Measurements from ENCODE around the gene PACRG. TPM values are rescaled to one million over a fixed set of nuclear protein-coding genes. Genes with fewer than 3 reads are reported as not detected.

The PACRG gene
- polyA plus RNA-seq, 1 of the 3 experiments (the other 2 are of a cell fraction): 0.56 TPM

DNA sequence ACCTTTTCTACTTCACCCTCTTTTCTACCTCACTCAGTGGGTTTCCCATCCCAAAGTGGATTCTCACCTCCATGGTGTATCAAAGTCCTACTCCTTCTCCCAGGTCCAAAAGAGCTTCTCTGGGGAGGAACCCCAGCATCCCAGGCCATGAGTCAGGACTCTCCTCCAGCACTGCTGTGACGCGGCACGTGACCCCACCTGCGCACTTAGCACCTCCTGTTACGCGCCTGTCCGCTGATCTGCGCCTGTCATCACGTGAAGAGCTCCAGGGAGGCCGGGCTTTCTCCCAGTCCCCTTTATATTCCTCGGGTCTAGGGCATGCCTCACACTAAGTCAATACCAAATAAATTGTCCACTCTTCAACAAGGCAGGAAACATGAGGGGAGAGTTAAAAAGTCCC is 459.8 kb downstream of the PACRG start:
- ChIA-PET POLR2A (no interaction called here), CTCF (interaction anchor here (1.0 to 1.2 kb wide), 2 partner anchors 18 to 332 kb away, joined by 3 read pairs; no protein-coding TSS in a partner anchor)
- Histone ChIP-seq H4K20me1 (ENCODE audit: insufficient read depth) (no peaks in the 10 kb centered on the region), H3F3A (replicated peaks; ENCODE audit: insufficient read depth) (no peaks in the 10 kb centered on the region), H3K27ac (ENCODE audit: low read depth in 2 of 2, low read length in 1 of 2) (no peak overlapping the region), H3K9ac (no peak overlapping the region), H3K27me3 (ENCODE audit: insufficient read depth) (no peaks in the 10 kb centered on the region), H3K79me2 (ENCODE audit: insufficient read depth) (no peaks in the 10 kb centered on the region), H3K9me3 (no peaks in the 10 kb centered on the region), H3K4me1 (ENCODE audit: control insufficient read depth in 1 of 2, insufficient read depth in 2 of 2, low read depth in 1 of 2, low read length in 1 of 2) (no peaks in the 10 kb centered on the region), H3K36me3 (replicated peaks in 1 of 2; ENCODE audit: control insufficient read depth in 1 of 2, insufficient read depth in 2 of 2, low read length in 1 of 2) (no peaks in the 10 kb centered on the region), H3K9me2 (no peaks in the 10 kb centered on the region), H3K4me2 (no peak overlapping the region), H3K4me3 (ENCODE audit: low read depth in 2 of 2, low read length in 1 of 2) (no peak overlapping the region), H2AFZ (ENCODE audit: low read depth) (no peak overlapping the region)
- TF ChIP-seq, protein P1, sequence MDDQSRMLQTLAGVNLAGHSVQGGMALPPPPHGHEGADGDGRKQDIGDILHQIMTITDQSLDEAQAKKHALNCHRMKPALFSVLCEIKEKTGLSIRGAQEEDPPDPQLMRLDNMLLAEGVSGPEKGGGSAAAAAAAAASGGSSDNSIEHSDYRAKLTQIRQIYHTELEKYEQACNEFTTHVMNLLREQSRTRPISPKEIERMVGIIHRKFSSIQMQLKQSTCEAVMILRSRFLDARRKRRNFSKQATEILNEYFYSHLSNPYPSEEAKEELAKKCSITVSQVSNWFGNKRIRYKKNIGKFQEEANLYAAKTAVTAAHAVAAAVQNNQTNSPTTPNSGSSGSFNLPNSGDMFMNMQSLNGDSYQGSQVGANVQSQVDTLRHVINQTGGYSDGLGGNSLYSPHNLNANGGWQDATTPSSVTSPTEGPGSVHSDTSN (IDR thresholded peaks at IDR 0.05): no peak
- no peak for TF ChIP-seq YY1 (IDR thresholded peaks at IDR 0.05; ENCODE audit: low read depth)
- TF ChIP-seq POLR2AphosphoS5 (IDR thresholded peaks at IDR 0.05; ENCODE audit: low read depth, low read length): no peak
- TF ChIP-seq RCOR1 (IDR thresholded peaks at IDR 0.05; ENCODE audit: low read length): no peak
- no peak for TF ChIP-seq MXI1 (IDR thresholded peaks at IDR 0.05; ENCODE audit: low read depth, low read length)
- TF ChIP-seq, protein P2, sequence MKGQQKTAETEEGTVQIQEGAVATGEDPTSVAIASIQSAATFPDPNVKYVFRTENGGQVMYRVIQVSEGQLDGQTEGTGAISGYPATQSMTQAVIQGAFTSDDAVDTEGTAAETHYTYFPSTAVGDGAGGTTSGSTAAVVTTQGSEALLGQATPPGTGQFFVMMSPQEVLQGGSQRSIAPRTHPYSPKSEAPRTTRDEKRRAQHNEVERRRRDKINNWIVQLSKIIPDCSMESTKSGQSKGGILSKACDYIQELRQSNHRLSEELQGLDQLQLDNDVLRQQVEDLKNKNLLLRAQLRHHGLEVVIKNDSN (IDR thresholded peaks at IDR 0.05; ENCODE audit: borderline replicate concordance, low read depth): no peak
- TF ChIP-seq RXRA (IDR thresholded peaks at IDR 0.05; ENCODE audit: borderline replicate concordance, low read depth): no peak
- TF ChIP-seq EP300 (IDR thresholded peaks at IDR 0.05; ENCODE audit: borderline replicate concordance in 1 of 2, low read depth in 1 of 2, low read length in 1 of 2): no peak
- no peak for DNase-seq
- 79% methylated on average over 11 of the region's 11 CpGs for WGBS (ENCODE audit: low lambda C conversion rate)

DNA sequence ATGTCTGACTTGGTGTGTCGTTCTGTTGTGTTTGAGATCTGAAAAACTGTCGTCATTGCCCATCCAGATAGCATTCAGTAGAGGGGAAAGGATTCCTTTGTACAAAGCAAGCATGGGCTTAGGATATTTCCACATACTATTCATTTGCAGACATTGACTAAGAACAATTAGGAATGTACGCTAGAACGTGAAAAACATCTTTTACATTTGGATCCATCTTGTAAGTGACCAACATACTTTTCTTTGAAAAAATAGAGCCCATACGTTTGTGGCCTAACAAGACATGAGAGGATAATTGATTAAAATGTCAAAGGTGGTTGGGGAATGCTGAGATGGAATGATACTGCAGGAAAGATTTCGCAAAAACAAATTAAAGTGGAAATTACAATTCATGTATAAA is 461.0 kb downstream of the PACRG start:
- H3K9me3 ChIP-seq: no peaks in the 10 kb centered on the region
- no peak for TF ChIP-seq RXRA (IDR thresholded peaks at IDR 0.05; ENCODE audit: borderline replicate concordance, low read depth)
- no peak for TF ChIP-seq FOXJ3 (CRISPR knock-in tag; IDR thresholded peaks at IDR 0.05)
- no peak for TF ChIP-seq MEF2A (IDR thresholded peaks at IDR 0.05; ENCODE audit: borderline replicate concordance, low read depth)
- TF ChIP-seq FOSL2 (IDR thresholded peaks at IDR 0.05; ENCODE audit: borderline replicate concordance, low read depth): no peak
- TF ChIP-seq, protein P3, sequence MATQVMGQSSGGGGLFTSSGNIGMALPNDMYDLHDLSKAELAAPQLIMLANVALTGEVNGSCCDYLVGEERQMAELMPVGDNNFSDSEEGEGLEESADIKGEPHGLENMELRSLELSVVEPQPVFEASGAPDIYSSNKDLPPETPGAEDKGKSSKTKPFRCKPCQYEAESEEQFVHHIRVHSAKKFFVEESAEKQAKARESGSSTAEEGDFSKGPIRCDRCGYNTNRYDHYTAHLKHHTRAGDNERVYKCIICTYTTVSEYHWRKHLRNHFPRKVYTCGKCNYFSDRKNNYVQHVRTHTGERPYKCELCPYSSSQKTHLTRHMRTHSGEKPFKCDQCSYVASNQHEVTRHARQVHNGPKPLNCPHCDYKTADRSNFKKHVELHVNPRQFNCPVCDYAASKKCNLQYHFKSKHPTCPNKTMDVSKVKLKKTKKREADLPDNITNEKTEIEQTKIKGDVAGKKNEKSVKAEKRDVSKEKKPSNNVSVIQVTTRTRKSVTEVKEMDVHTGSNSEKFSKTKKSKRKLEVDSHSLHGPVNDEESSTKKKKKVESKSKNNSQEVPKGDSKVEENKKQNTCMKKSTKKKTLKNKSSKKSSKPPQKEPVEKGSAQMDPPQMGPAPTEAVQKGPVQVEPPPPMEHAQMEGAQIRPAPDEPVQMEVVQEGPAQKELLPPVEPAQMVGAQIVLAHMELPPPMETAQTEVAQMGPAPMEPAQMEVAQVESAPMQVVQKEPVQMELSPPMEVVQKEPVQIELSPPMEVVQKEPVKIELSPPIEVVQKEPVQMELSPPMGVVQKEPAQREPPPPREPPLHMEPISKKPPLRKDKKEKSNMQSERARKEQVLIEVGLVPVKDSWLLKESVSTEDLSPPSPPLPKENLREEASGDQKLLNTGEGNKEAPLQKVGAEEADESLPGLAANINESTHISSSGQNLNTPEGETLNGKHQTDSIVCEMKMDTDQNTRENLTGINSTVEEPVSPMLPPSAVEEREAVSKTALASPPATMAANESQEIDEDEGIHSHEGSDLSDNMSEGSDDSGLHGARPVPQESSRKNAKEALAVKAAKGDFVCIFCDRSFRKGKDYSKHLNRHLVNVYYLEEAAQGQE (IDR thresholded peaks at IDR 0.05; ENCODE audit: low read depth, low read length): no peak
- no peak for TF ChIP-seq EZH2phosphoT487 (IDR thresholded peaks at IDR 0.05; ENCODE audit: borderline replicate concordance, low read depth)
- no peak for TF ChIP-seq SMC3 (IDR thresholded peaks at IDR 0.05; ENCODE audit: low read depth, low read length)
- TF ChIP-seq EP300 (IDR thresholded peaks at IDR 0.05; ENCODE audit: borderline replicate concordance in 1 of 2, low read depth in 1 of 2, low read length in 1 of 2): no peak
- no peak for TF ChIP-seq POLR2AphosphoS5 (IDR thresholded peaks at IDR 0.05; ENCODE audit: low read depth, low read length)
- TF ChIP-seq, protein P4, sequence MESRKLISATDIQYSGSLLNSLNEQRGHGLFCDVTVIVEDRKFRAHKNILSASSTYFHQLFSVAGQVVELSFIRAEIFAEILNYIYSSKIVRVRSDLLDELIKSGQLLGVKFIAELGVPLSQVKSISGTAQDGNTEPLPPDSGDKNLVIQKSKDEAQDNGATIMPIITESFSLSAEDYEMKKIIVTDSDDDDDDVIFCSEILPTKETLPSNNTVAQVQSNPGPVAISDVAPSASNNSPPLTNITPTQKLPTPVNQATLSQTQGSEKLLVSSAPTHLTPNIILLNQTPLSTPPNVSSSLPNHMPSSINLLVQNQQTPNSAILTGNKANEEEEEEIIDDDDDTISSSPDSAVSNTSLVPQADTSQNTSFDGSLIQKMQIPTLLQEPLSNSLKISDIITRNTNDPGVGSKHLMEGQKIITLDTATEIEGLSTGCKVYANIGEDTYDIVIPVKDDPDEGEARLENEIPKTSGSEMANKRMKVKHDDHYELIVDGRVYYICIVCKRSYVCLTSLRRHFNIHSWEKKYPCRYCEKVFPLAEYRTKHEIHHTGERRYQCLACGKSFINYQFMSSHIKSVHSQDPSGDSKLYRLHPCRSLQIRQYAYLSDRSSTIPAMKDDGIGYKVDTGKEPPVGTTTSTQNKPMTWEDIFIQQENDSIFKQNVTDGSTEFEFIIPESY (IDR thresholded peaks at IDR 0.05; ENCODE audit: borderline replicate concordance, low read depth): no peak
- no peak for TF ChIP-seq CHD2 (IDR thresholded peaks at IDR 0.05; ENCODE audit: low read length, partially characterized antibody)
- no peak for TF ChIP-seq ELF1 (IDR thresholded peaks at IDR 0.05)
- TF ChIP-seq, protein P2 (IDR thresholded peaks at IDR 0.05; ENCODE audit: borderline replicate concordance, low read depth): no peak
- no peak for TF ChIP-seq FOXM1 (IDR thresholded peaks at IDR 0.05; ENCODE audit: low read depth)
- no peak for TF ChIP-seq TCF12 (IDR thresholded peaks at IDR 0.05)

More for the DNA sequence above, 461.0 kb downstream of the PACRG start:
- WGBS (ENCODE audit: low lambda C conversion rate): 56% methylated on average over 6 of the region's 6 CpGs
- Histone ChIP-seq H4K20me1 (ENCODE audit: insufficient read depth) (no peaks in the 10 kb centered on the region), H3K36me3 (replicated peaks in 1 of 2; ENCODE audit: control insufficient read depth in 1 of 2, insufficient read depth in 2 of 2, low read length in 1 of 2) (no peaks in the 10 kb centered on the region), H3K4me3 (ENCODE audit: low read depth in 2 of 2, low read length in 1 of 2) (no peak overlapping the region), H3K79me2 (ENCODE audit: insufficient read depth) (no peaks in the 10 kb centered on the region), H3K9me2 (no peaks in the 10 kb centered on the region), H3F3A (replicated peaks; ENCODE audit: insufficient read depth) (no peaks in the 10 kb centered on the region), H2AFZ (ENCODE audit: low read depth) (no peak overlapping the region), H3K9ac (no peak overlapping the region), H3K27ac (ENCODE audit: low read depth in 2 of 2, low read length in 1 of 2) (no peak overlapping the region), H3K4me1 (ENCODE audit: control insufficient read depth in 1 of 2, insufficient read depth in 2 of 2, low read depth in 1 of 2, low read length in 1 of 2) (no peaks in the 10 kb centered on the region), H3K27me3 (ENCODE audit: insufficient read depth) (no peaks in the 10 kb centered on the region), H3K4me2 (no peak overlapping the region)
- DNase-seq: no peak
- POLR2A ChIA-PET: no interaction called here
- CTCF ChIA-PET: interaction anchor here (1.0 to 1.2 kb wide), 2 partner anchors 19 to 333 kb away, joined by 3 read pairs; no protein-coding TSS in a partner anchor
